Mesenchymal stem cell (in vitro differentiated cells and primary cell): Measurements from ENCODE around the gene ZSCAN22.
A peak's percentile ranks its signal among the peaks of the same experiment; 100 is the strongest.

Experiments
- DNase-seq: peaks from one replicate; pipeline ENCODE4 v3.0.0-alpha.2; 2013
- H2AFZ ChIP-seq: one replicate; pipeline ENCODE4 v1.6.1; 2013; ENCODE audit warnings: low read depth, mild to moderate bottlenecking, control low read depth, inconsistent platforms, low read length, moderate library complexity
- H2AK5ac ChIP-seq: 2 replicates; pipeline ENCODE4 v1.6.1; 2013; ENCODE audit warnings: low read length, moderate library complexity, mild to moderate bottlenecking, inconsistent platforms; ENCODE audit not compliant: severe bottlenecking
- H2BK120ac ChIP-seq: one replicate; pipeline ENCODE4 v1.6.1; 2013; ENCODE audit warnings: low read depth, mild to moderate bottlenecking, inconsistent platforms, low read length, moderate library complexity
- H2BK12ac ChIP-seq, 2 experiments: one replicate each; pipeline ENCODE4 v1.6.1; 2013; ENCODE audit warnings: inconsistent platforms in 2 of 2, low read length in 2 of 2, mild to moderate bottlenecking in 2 of 2, moderate library complexity in 2 of 2, control low read depth in 1 of 2
- H2BK15ac ChIP-seq: one replicate; pipeline ENCODE4 v1.6.1; 2013; ENCODE audit warnings: mild to moderate bottlenecking, low read depth, inconsistent platforms; ENCODE audit not compliant: poor library complexity, severe bottlenecking
- H2BK5ac ChIP-seq: 2 replicates; pipeline ENCODE4 v1.6.1; 2013; ENCODE audit warnings: low read depth, mild to moderate bottlenecking, low read length, control low read depth, inconsistent platforms; ENCODE audit not compliant: poor library complexity, severe bottlenecking
- H3K14ac ChIP-seq, 2 experiments: one replicate each; pipeline ENCODE4 v1.6.1; 2013; ENCODE audit warnings: inconsistent platforms in 2 of 2, low read length in 2 of 2, control low read depth in 1 of 2, mild to moderate bottlenecking in 1 of 2, moderate library complexity in 1 of 2
- H3K18ac ChIP-seq, 2 experiments: one replicate each; pipeline ENCODE4 v1.6.1; 2013; ENCODE audit warnings: inconsistent platforms in 2 of 2, low read length in 2 of 2, control low read depth in 1 of 2, low read depth in 1 of 2, mild to moderate bottlenecking in 1 of 2
- H3K23ac ChIP-seq, 2 experiments: one replicate each; pipeline ENCODE4 v1.6.1; 2013; ENCODE audit warnings: inconsistent platforms in 2 of 2, low read length in 2 of 2, mild to moderate bottlenecking in 2 of 2, moderate library complexity in 2 of 2, control low read depth in 1 of 2
- H3K27ac ChIP-seq: 2 replicates; pipeline ENCODE4 v1.5.1; 2013; ENCODE audit warnings: mild to moderate bottlenecking, moderate library complexity, low read length, control low read depth, inconsistent platforms; ENCODE audit not compliant: poor library complexity, severe bottlenecking
- H3K27me3 ChIP-seq, 2 experiments: 2 replicates each; pipeline versions ENCODE4 v1.6.1 to v1.7.0; 2013; ENCODE audit warnings: low read length in 2 of 2, mild to moderate bottlenecking in 2 of 2, moderate library complexity in 2 of 2, control low read depth in 1 of 2, inconsistent platforms in 1 of 2; ENCODE audit not compliant: control insufficient read depth in 1 of 2, insufficient read depth in 1 of 2
- H3K36me3 ChIP-seq, 2 experiments: 2 replicates each; pipeline versions ENCODE4 v1.6.1 to v1.7.0; 2013; ENCODE audit warnings: low read length in 2 of 2, control low read depth in 1 of 2, inconsistent platforms in 1 of 2, low read depth in 1 of 2, mild to moderate bottlenecking in 1 of 2; ENCODE audit not compliant: insufficient read depth in 2 of 2, control insufficient read depth in 1 of 2
- H3K4ac ChIP-seq, 2 experiments: one replicate each; pipeline ENCODE4 v1.6.1; 2013; ENCODE audit warnings: inconsistent platforms in 2 of 2, low read length in 2 of 2, mild to moderate bottlenecking in 2 of 2, moderate library complexity in 2 of 2, control low read depth in 1 of 2, low read depth in 1 of 2
- H3K4me1 ChIP-seq: 2 replicates; pipeline ENCODE4 v1.6.1; 2013; ENCODE audit warnings: low read depth, low read length, control low read depth; ENCODE audit not compliant: control insufficient read depth, insufficient read depth
- H3K4me2 ChIP-seq: 2 replicates; pipeline ENCODE4 v1.6.1; 2013; ENCODE audit warnings: low read length, mild to moderate bottlenecking, inconsistent platforms; ENCODE audit not compliant: poor library complexity, severe bottlenecking
- H3K4me3 ChIP-seq, 2 experiments: 2 replicates each; pipeline versions ENCODE4 v1.5.1 to v1.7.0; 2013; ENCODE audit warnings: low read length in 2 of 2, mild to moderate bottlenecking in 2 of 2, control low read depth in 1 of 2, low read depth in 1 of 2; ENCODE audit not compliant: insufficient read depth in 1 of 2
- H3K79me1 ChIP-seq: replicated peaks from 2 replicates; pipeline ENCODE4 v1.6.1; 2013; ENCODE audit warnings: mild to moderate bottlenecking, control low read depth, low read length, inconsistent platforms; ENCODE audit not compliant: poor library complexity, severe bottlenecking
- H3K9ac ChIP-seq: 2 replicates; pipeline ENCODE4 v1.7.0; 2013; ENCODE audit warnings: mild to moderate bottlenecking, low read length, moderate library complexity
- H3K9me3 ChIP-seq: 2 replicates; pipeline ENCODE4 v1.7.0; 2013; ENCODE audit warnings: mild to moderate bottlenecking, low read length; ENCODE audit not compliant: control insufficient read depth
- H4K8ac ChIP-seq: one replicate; pipeline ENCODE4 v1.6.1; 2013; ENCODE audit warnings: inconsistent platforms, mild to moderate bottlenecking, low read length, moderate library complexity
- H4K91ac ChIP-seq: one replicate; pipeline ENCODE4 v1.6.1; 2013; ENCODE audit warnings: mild to moderate bottlenecking, low read length, inconsistent platforms
- WGBS: methylation state at CpG from one replicate; pipeline ENCODE4 v1.1.7; 2013; ENCODE audit warnings: mixed read lengths; 5-methylcytosine and 5-hydroxymethylcytosine counted together

The ZSCAN22 gene

DNA sequence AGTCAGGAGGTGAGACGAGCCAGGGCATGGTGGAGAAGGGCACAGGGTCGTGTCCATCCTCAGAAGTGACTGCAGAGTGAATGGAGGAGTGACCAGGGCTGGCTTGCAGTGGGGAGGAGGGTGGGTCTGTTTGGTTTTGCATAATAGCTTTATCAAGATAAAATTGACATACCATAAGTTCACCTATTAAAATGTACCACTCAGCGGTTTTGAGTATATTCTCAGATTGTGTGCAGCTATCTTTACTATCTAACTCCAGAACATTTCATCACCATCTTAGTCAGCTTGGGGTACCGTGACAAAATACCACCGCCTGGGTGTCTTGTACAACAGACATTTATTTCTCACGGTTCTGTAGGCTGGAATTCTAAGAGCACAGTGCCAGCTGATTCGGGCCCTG lies 34.9 kb upstream of the ZSCAN22 start:
- H4K91ac ChIP-seq = no peak overlapping the region
- no peak for DNase-seq
- H3K27ac ChIP-seq = no peak overlapping the region
- no peak overlapping the region for H3K14ac ChIP-seq
- H2BK5ac ChIP-seq = no peak overlapping the region
- H3K36me3 ChIP-seq = peaks cover 95 to 96% of the 10 kb centered on the region in 2 experiments
- H3K4ac ChIP-seq = no peak overlapping the region
- no peak overlapping the region for H3K18ac ChIP-seq
- peak overlapping the region in 1 of 2 experiments; percentile 42 for H3K4me3 ChIP-seq
- no peak overlapping the region for H2AFZ ChIP-seq
- H3K4me1 ChIP-seq = no peaks in the 10 kb centered on the region
- 94% methylated on average over 7 of the region's 7 CpGs for WGBS
- H2BK120ac ChIP-seq = no peak overlapping the region
- H2BK12ac ChIP-seq = no peak overlapping the region
- peaks cover 59% of the 10 kb centered on the region for H3K79me1 ChIP-seq
- H3K9ac ChIP-seq = no peak overlapping the region
- H4K8ac ChIP-seq = no peak overlapping the region
- H3K4me2 ChIP-seq = no peak overlapping the region
- H3K23ac ChIP-seq = no peak overlapping the region
- no peaks in the 10 kb centered on the region for H3K27me3 ChIP-seq
- no peak overlapping the region for H2BK15ac ChIP-seq
- peaks cover 95% of the 10 kb centered on the region for H3K9me3 ChIP-seq
- no peak overlapping the region for H2AK5ac ChIP-seq

- Histone ChIP-seq H4K8ac (no peak overlapping the region), H3K27me3 (no peaks in the 10 kb centered on the region), H3K4me1 (no peaks in the 10 kb centered on the region), H3K18ac (no peak overlapping the region), H2BK15ac (no peak overlapping the region), H3K27ac (no peak overlapping the region), H2BK5ac (no peak overlapping the region), H2AFZ (no peak overlapping the region), H3K4ac (no peak overlapping the region), H3K79me1 (peaks cover 60% of the 10 kb centered on the region), H2BK12ac (no peak overlapping the region), H3K4me3 (peak overlapping the region in 1 of 2 experiments; percentile 56), H3K9ac (no peak overlapping the region), H3K36me3 (peaks cover 85% of the 10 kb centered on the region in 2 experiments), H3K14ac (no peak overlapping the region), H3K4me2 (no peak overlapping the region), H2AK5ac (no peak overlapping the region), H3K9me3 (peaks cover 84% of the 10 kb centered on the region), H3K23ac (no peak overlapping the region), H2BK120ac (no peak overlapping the region), H4K91ac (no peak overlapping the region)
- no peak for DNase-seq
- WGBS = over 99% methylated on average over 22 of the region's 22 CpGs
These were observed 31.9 kb upstream of the ZSCAN22 start for GRCh38 chr19:58294743-58295374.

GRCh38 chr19:58296104-58296503 lies 30.7 kb upstream of the ZSCAN22 start:
- no peak overlapping the region for H4K91ac ChIP-seq
- H3K27ac ChIP-seq = no peak overlapping the region
- no peak overlapping the region for H3K18ac ChIP-seq
- H2BK12ac ChIP-seq = no peak overlapping the region
- H3K9ac ChIP-seq = no peak overlapping the region
- no peak for DNase-seq
- 100% methylated on average over 7 of the region's 7 CpGs for WGBS
- no peak overlapping the region for H2AFZ ChIP-seq
- peaks cover 87% of the 10 kb centered on the region for H3K9me3 ChIP-seq
- no peak overlapping the region for H4K8ac ChIP-seq
- H3K23ac ChIP-seq = no peak overlapping the region
- H3K14ac ChIP-seq = no peak overlapping the region
- no peak overlapping the region for H2BK5ac ChIP-seq
- H2AK5ac ChIP-seq = no peak overlapping the region
- H3K79me1 ChIP-seq = peaks cover 66% of the 10 kb centered on the region
- H3K4me2 ChIP-seq = no peak overlapping the region
- no peaks in the 10 kb centered on the region for H3K4me1 ChIP-seq
- H2BK15ac ChIP-seq = no peak overlapping the region
- H2BK120ac ChIP-seq = no peak overlapping the region
- H3K27me3 ChIP-seq = no peaks in the 10 kb centered on the region
- H3K4ac ChIP-seq = no peak overlapping the region
- H3K36me3 ChIP-seq = peaks cover 87 to 88% of the 10 kb centered on the region in 2 experiments
- H3K4me3 ChIP-seq = peak overlapping the region in 1 of 2 experiments; percentile 56

- Histone ChIP-seq H3K14ac (no peak overlapping the region), H3K4ac (no peak overlapping the region), H3K4me2 (no peak overlapping the region), H3K18ac (no peak overlapping the region), H3K36me3 (peaks cover 49 to 61% of the 10 kb centered on the region in 2 experiments), H4K8ac (no peak overlapping the region), H2AK5ac (no peak overlapping the region), H3K4me1 (no peaks in the 10 kb centered on the region), H3K27me3 (no peaks in the 10 kb centered on the region), H2BK120ac (no peak overlapping the region), H2BK5ac (no peak overlapping the region), H2BK12ac (no peak overlapping the region), H4K91ac (no peak overlapping the region), H3K9ac (no peak overlapping the region), H3K79me1 (peaks cover 39% of the 10 kb centered on the region), H3K9me3 (peaks cover 51% of the 10 kb centered on the region), H2AFZ (no peak overlapping the region), H2BK15ac (peak overlapping the region; percentile 4), H3K23ac (no peak overlapping the region), H3K4me3 (peak overlapping the region in 1 of 2 experiments; percentile 13), H3K27ac (no peak overlapping the region)
- DNase-seq = no peak
- WGBS = 95% methylated on average over 7 of the region's 7 CpGs
These were observed 26.2 kb upstream of the ZSCAN22 start for GRCh38 chr19:58300620-58301019.
